Stimulated activated naive CD8-positive, alpha-beta T cell treated with anti-CD3 and anti-CD28 coated beads, Interleukin-15, Interleukin-2, amounts not matched to agents 100 U/mL and 50 U/mL, for 24 hours (primary cell): ENCODE measurements around the gene GALNT1.
A peak's percentile ranks its signal among the peaks of the same experiment; 100 is the strongest.

Experiments used
- ATAC-seq: fragments of 150-1000 bp; cut with Tn5 transposase; one replicate; pipeline ENCODE4 v1.10.0; 2021
- DNase-seq: peaks from one replicate; pipeline ENCODE4 v3.0.0; 2021

GALNT1 gene

DNA sequence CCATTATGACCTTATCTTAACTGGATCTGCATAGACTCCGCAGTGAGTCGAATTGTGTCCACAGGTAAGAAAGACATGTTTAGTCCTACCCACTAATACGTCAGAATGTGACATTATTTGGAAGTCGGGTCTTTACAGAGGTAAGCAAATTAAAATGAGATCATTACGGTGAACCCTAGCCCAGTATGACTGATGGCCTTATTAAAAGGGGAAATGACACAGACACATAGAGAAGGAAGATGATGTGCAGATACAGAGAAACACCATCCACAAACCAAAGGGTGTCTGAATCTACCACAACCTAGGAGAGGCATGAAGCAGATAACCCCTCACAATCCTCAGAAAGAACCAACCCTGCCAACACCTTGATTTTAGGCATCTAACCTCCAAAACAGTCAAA is 135.6 kb downstream of the GALNT1 start:
- no peak for ATAC-seq
- DNase-seq: no peak

- no peak for ATAC-seq
- DNase-seq: no peak
These were observed 140.0 kb downstream of the GALNT1 start for GRCh38 chr18:35721431-35722081.

GRCh38 chr18:35728676-35729075 is 147.1 kb downstream of the GALNT1 start:
- ATAC-seq (no peak), DNase-seq (no peak)

GRCh38 chr18:35729991-35730668 is 148.6 kb downstream of the GALNT1 start:
- no peak for DNase-seq
- ATAC-seq: no peak

DNA sequence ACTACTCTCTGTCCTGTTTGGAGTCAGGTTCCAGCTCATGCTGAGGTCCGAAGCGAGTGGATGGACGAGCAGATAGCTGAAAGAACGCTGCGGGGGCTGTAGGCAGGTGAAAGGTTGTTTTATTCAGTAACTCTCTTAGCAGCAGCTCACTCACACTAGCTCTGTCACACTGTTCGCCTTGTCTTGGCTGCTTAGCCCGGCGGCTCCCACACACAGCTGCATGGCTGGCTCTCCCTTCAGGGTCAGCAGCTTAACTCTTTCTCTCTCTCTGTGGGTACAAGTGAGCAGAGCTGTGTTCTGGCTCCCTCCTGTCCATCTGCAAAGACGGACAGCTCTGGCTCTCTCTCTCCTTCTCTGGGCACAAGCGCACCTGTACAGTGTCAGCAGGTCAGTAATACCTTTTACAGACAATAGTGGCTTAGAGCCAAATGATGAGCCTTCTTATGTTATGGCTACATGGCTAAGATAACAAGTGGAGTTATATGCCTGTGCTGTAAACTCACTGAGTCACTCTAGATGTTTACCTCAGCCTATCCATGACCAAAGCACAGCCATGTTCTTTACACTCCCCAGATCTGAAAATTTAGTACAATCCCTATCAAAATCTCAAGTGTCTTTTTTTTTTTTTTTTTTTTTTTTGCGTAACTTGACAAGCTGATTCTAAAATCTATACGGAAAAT is 149.3 kb downstream of the GALNT1 start:
- no peak for ATAC-seq

DNA sequence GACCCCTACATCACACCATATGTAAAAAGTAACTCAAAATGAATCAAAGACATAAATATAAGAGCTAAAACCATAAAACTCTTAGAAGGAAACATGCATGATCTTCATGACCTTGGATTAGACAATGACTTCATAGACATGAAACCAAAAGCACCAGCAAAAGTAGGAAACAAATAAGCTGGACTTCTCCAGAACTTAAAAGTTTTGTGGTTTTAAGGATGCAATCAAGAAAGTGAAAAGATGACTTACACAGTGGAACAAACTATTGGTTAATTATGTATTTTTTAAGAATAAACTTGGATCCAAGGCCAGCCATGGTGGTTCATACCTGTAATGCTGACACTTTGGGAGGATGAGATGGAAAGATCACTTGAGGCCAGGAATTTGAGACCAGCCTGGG is 150.2 kb downstream of the GALNT1 start:
- ATAC-seq (no peak), DNase-seq (no peak)

More for the DNA sequence above, 149.3 kb downstream of the GALNT1 start:
- no peak for DNase-seq

DNA sequence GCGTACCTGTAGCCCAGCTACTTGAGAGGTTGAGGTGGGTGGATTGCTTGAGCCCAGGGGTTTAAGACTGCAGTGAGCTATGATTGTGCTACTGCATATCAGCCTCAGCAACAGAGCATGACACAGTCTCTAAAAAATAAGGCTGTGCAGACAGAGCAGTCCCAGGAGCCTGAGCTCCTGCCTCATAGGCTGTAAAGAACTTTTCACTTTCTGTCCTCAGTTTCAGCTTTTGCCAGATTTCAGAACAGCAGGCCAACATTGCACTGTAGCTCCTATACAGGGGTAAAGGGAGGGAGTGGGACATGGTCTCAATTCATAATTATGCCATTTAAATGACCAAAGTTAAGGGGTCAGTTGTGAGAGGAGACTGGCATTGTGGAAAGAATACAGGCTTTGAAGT is 150.6 kb downstream of the GALNT1 start:
- no peak for DNase-seq
- ATAC-seq: no peak

GRCh38 chr18:35732636-35733035 is 151.1 kb downstream of the GALNT1 start:
- DNase-seq: no peak
- no peak for ATAC-seq

GRCh38 chr18:35733408-35733807 is 151.9 kb downstream of the GALNT1 start:
- DNase-seq (no peak), ATAC-seq (no peak)

DNA sequence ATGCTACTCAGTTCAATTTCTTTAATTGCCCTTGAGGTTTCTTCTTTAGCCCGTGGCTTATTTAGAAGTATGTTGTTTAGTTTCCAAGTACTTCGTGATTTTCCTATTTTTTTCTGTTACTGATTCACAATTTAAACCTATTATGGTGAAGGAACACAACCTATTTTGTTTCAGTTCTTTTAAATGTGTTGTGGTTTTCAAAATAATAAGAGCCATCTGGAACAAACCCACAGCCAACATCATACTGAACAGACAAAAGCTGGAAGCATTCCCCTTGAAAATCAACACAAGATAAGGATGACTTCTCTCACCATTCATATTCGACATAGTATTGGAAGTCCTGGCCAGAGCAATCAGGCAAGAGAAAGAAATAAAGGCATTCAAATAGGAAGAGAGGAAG is 155.2 kb downstream of the GALNT1 start:
- DNase-seq (no peak), ATAC-seq (no peak)

DNA sequence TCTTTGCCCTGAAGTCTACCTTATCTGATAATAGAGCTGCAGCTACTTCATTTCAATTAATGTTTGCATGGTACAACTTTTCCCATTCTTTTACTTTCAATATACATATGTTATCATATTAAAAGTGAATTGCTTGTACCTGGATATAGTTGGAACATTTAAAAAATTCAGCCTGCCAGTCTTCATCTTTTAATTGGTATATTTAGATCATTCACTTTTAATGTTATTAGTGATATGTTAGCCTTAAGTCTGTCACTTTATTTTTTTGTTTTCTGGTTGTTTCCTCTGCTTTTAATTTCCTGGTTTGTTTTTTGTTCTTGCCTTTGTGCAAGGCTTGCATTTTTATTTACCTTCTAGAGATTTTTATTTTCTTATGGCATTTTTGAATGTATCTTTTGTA is 158.2 kb downstream of the GALNT1 start:
- ATAC-seq (no peak), DNase-seq (no peak)

- DNase-seq (no peak), ATAC-seq (no peak)
These were observed 159.1 kb downstream of the GALNT1 start for GRCh38 chr18:35740656-35741055.

- DNase-seq (no peak), ATAC-seq (no peak)
These were observed 162.4 kb downstream of the GALNT1 start for GRCh38 chr18:35743916-35744315.

GRCh38 chr18:35745814-35746213 is 164.3 kb downstream of the GALNT1 start:
- ATAC-seq (no peak), DNase-seq (no peak)

- no peak for DNase-seq
- no peak for ATAC-seq
These were observed 165.3 kb downstream of the GALNT1 start for GRCh38 chr18:35746826-35747339.

DNA sequence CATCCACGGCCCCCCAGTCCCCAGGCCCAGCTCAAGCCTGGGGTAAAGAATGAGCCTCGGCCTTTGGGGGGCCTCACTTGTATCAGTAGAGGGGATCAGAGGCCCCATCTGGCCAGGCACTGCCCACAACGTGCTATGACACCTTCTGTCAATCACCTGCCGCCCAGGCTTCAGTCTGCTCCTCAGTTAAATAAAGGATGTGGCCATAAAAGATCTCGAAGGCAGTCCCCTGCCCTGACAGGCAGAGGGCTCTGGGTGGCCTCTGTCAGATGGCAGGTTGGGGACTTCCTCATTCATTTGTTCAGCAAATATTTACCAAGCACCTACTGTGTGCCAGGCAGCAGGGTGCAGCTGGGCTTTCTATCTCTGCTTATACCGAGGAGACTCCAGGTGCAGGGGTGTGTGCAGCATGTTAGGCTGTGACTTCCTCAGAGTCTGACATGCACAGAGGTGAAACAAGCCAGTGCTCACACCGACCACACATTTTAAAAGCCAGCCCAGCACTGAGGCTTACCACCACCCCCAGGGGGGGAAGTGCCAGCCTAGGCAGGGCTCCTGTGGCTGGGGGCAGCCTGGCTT is 166.4 kb downstream of the GALNT1 start:
- ATAC-seq (no peak), DNase-seq (no peak)

DNA sequence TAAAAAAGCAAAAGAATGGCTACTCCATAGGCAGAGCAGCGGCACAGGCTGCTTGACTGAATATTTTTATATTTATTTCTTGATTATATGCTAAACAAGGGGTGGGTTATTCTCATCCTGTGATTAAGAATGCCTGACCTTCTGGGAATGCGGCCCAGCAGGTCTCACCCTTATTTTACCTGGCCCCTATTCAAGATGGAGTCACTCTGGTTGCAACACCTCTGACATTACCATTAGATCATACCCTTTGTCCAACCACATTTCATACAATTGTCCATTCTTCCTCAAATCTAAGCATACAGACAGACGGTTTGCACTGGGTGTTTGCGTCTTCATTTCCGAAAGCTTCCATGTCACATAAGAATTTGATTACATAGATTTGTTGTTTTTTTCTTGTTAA is 168.2 kb downstream of the GALNT1 start:
- ATAC-seq: no peak
- no peak for DNase-seq

DNA sequence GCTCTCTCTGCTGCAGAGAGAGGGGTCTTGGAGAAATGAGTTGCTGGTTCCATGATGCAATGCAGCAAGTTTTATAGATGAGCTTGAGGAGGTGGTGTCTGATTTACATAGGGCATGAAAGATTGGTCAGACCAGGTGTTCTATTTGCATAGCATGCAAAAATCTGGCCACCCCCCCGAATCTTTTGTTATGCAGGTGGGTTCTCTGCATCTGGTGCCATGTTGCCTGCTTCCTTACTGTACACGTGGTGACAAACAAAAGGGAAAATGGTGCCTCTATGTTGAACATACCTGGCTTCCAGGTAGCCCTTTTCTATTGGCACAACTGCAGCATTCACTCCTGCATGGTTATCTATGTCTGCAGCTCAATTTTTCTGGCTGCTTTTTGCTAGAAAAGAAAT is 169.4 kb downstream of the GALNT1 start:
- ATAC-seq (no peak), DNase-seq (no peak)

DNA sequence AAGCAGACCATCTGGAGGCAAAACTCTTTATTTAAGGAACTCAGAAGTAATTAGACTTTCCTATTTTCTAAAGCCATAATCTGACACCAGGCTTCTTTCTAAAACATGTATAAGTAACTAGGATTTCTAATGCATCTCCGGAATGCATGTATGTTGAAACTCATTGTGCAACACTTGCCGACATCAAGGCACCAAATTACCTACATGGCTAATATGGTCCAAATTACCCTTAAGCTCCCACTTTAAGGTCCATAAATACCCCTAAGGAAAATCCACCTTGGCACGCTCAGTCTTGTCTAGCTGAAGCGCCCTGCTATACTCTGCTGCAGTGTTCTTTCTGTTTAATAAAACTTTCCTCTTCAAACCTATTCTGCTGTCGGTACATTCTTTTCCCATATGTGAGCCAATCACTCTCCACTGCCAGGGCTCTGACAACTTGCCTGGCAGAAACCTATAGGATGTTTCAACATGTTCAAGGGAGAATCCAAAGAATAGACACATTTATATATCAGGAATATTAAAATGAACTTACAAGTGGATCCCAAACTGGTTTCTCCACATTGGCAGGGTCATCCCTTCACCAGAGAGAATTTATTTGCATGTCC is 171.9 kb downstream of the GALNT1 start:
- ATAC-seq (no peak), DNase-seq (no peak)

GRCh38 chr18:35754464-35754863 is 172.9 kb downstream of the GALNT1 start:
- DNase-seq: no peak
- ATAC-seq: no peak

GRCh38 chr18:35755369-35755768 is 173.8 kb downstream of the GALNT1 start:
- no peak for ATAC-seq
- no peak for DNase-seq

- DNase-seq (peak; percentile 59), ATAC-seq (peak; percentile 72)
These were observed 175.1 kb downstream of the GALNT1 start for GRCh38 chr18:35756506-35757117.
